GM19043 (cell line): ENCODE results near the gene IL31.

Source experiments
- ATAC-seq: cut with Tn5 transposase; IDR thresholded peaks from one replicate; pipeline ENCODE4 v1.9.1; 2021; ENCODE audit warnings: low read depth; ENCODE audit not compliant: unreplicated experiment

Gene IL31

GRCh38 chr12:122133192-122133950 is 40.6 kb downstream of the IL31 start:
- no peak for ATAC-seq

GRCh38 chr12:122130150-122130549 is 43.9 kb downstream of the IL31 start:
- no peak for ATAC-seq

DNA sequence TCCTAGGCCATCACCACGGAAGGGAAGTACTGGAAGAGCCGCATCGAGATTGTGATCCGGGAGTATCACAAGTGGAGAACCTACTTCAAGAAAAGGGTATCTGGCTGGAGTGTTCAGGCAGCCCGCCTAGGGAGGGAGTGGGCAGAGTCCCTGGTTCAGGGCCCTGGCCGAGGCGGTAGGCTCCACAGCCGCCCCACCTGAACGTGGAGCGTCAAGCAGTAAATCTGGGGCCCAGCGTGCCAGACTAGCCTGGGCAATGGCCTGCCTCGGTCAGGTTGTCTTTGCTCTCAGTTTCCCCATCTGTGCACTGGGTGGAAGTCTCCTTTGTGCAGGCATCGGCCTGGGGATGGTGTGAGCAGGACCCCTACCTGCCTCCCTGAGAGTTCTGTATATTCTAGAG is 44.9 kb downstream of the IL31 start:
- no peak for ATAC-seq

DNA sequence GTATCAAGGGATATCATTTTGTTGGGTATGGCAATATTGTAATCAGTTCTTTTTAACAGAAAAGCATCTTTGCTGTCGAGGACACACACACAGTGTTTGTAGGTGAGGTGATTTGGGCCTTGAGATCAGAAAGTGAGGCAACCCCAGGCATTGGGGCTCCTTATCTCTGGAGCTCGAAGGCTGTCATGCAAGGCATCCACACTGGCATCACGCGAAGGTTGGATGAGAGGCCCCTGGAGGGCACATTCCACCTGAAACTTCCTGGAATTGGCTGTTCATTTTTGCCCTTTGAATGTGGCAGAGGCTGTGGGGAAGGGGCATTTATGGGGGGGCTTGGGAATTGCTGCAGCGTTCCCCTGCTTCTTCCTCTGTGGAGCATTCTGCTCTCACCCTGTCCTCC is 45.5 kb downstream of the IL31 start:
- no peak for ATAC-seq

DNA sequence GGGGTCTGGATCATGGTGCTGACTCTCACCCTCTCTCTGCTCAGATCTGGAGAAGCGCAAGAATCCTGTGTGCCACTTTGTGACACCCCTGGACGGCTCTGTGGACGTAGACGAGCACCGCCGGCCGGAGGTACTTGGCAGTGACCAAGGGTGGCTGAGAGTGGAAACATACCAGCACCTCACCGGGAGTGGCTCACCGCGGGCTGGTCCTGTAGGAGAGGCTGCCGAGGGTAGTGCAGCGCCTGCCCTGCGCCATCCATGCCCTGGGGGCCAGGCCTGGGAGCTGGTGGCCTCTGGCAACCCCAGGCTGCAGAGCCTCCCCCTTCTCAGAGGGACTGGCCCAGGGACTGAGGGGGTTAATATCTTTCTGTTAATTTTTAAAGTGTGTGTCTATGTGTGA is 46.2 kb downstream of the IL31 start:
- ATAC-seq = no peak

GRCh38 chr12:122126713-122127597 is 47.1 kb downstream of the IL31 start:
- no peak for ATAC-seq

GRCh38 chr12:122126342-122126635 is 47.7 kb downstream of the IL31 start:
- ATAC-seq = no peak

DNA sequence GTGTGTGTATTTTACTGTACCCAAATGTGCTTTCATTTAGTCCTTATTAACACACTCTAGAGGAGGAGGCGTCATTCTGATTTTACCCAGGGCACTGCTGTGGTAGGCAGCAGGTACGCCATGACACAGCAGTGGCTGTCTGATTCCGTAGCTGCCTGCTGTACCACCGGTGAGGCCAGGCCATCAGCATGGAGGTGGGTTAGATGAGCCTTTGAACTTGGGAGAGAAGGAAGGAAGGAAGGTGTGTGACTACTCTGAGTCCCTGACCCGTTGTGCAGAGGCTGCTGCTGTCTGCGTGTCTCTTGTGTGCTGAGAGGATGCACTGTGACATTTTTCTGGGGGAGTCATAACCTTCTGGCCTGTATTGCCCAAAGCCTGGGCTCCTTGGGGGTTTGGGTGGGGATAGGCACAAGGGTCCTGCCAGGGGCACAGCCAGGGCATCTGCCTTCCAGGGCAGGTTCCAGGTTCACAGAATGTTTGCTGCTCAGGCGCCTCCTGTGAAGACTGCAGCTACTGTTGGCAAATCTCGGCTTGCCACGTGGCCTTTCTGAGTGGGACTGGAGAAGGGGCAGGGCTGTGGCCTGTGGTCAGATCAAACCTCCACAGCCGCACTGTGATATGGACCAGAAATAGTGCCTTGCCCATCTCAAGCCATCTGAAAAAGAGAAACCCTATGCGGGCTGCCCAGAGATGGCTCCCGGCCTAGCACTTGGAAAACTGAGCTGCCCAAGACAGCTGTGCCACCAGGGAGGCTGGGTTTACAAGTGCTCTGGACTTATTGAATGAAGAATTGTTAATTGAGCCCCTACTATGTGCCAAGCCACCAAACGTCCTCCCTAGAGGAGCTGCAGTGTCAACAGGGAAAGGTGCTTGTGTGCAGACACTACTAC is 48.3 kb downstream of the IL31 start:
- no peak for ATAC-seq

DNA sequence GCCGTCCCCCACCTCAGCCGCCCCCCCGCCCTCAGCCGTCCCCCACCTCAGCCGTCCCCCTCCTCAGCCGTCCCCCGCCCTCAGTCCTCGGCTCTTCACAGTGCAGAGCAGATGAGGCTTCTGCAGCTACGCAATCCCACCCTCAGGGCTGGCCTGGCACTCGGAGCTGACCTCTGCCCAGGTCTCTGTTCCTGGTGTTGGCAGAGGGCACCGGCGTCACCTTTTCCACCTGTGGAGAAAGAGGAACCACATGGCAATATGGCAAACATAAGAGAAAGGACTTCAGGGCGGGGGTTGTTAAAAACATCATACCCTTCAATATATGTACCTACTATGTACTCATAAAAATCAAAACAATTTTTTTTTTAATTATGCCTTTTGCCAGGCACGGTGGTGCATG is 49.7 kb downstream of the IL31 start:
- no peak for ATAC-seq

- no peak for ATAC-seq
Measured at GRCh38 chr12:122123761-122124145, 50.3 kb downstream of the IL31 start.

DNA sequence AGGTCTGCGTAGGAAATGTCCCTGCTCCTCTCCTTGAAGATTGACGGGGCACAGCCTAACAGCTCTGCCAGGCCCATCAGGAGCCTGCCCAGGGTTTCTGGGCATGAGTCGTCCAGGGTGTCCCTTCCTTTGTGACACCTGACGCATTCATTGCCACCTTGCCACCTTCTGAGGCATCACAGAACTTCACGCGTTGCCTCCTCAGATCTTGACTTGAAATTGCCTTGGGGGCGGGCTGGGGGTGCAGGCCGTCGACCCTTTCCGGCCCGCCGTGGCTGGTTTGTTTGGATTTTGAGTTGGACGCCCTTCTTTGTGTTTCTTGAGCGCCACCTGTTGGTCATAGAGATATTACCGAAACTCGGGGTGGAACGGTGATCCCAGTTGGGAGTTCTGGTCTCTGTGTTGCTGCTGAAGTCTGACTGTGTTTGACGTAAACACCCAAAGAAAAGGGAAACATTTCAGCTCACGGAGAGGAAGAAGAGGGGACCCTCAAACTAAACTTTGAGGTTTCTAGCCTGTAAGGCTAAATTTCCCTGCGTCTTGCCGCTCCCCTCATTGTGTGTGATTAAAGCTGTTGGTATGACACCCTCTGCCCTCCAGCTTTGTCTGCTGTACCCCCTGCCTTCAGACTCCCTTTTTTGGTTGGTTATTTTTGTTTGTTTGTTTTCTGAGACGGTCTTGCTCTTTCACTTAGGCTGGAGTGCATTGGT is 50.8 kb downstream of the IL31 start:
- ATAC-seq = no peak
